Trophoblast cell (in vitro differentiated cells and primary cell): ENCODE measurements around the gene QKI.

Source experiments
- DNase-seq, 2 donors: peaks; one replicate each; pipeline ENCODE4 v3.0.0-alpha.2; 2016
- H2AFZ ChIP-seq: 2 replicates; pipeline ENCODE4 v1.6.1; 2013; ENCODE audit warnings: low read length, moderate library complexity, mild to moderate bottlenecking; ENCODE audit not compliant: insufficient read depth, poor library complexity
- H2AK5ac ChIP-seq: 2 replicates; pipeline ENCODE4 v1.6.1; 2013; ENCODE audit warnings: mild to moderate bottlenecking, low read length
- H2BK120ac ChIP-seq: 2 replicates; pipeline ENCODE4 v1.6.1; 2013; ENCODE audit warnings: low read length, mild to moderate bottlenecking, moderate library complexity; ENCODE audit not compliant: insufficient read depth, poor library complexity
- H2BK12ac ChIP-seq: 2 replicates; pipeline ENCODE4 v1.6.1; 2013; ENCODE audit warnings: mild to moderate bottlenecking, low read length, moderate library complexity
- H2BK5ac ChIP-seq: 2 replicates; pipeline ENCODE4 v1.6.1; 2013; ENCODE audit warnings: low read length, low read depth, moderate library complexity, mild to moderate bottlenecking; ENCODE audit not compliant: poor library complexity
- H3K14ac ChIP-seq: 2 replicates; pipeline ENCODE4 v1.6.1; 2013; ENCODE audit warnings: mild to moderate bottlenecking, low read length
- H3K18ac ChIP-seq: 2 replicates; pipeline ENCODE4 v1.6.1; 2013; ENCODE audit warnings: mild to moderate bottlenecking, low read length
- H3K23ac ChIP-seq: 2 replicates; pipeline ENCODE4 v1.6.1; 2013; ENCODE audit warnings: low read length
- H3K27ac ChIP-seq: 2 replicates; pipeline ENCODE4 v1.5.1; 2013; ENCODE audit warnings: low read depth, mild to moderate bottlenecking, inconsistent platforms, low read length, moderate library complexity
- H3K27me3 ChIP-seq: 2 replicates; pipeline ENCODE4 v1.6.1; 2013; ENCODE audit warnings: inconsistent platforms, mild to moderate bottlenecking, low read length, moderate library complexity; ENCODE audit not compliant: insufficient read depth
- H3K36me3 ChIP-seq, 2 experiments: 1 replicate in 1 of 2; 2 replicates in 1 of 2; pipeline ENCODE4 v1.6.1; 2013; ENCODE audit warnings: low read length in 2 of 2, mild to moderate bottlenecking in 2 of 2, moderate library complexity in 1 of 2; ENCODE audit not compliant: insufficient read depth in 2 of 2, control insufficient read depth in 1 of 2
- H3K4ac ChIP-seq: 2 replicates; pipeline ENCODE4 v1.6.1; 2013; ENCODE audit warnings: low read depth, mild to moderate bottlenecking, low read length, moderate library complexity
- H3K4me1 ChIP-seq, 2 experiments: 1 replicate in 1 of 2; 2 replicates in 1 of 2; pipeline ENCODE4 v1.6.1; 2013; ENCODE audit warnings: low read length in 2 of 2, mild to moderate bottlenecking in 2 of 2, moderate library complexity in 1 of 2; ENCODE audit not compliant: insufficient read depth in 2 of 2, control insufficient read depth in 1 of 2
- H3K4me2 ChIP-seq: 2 replicates; pipeline ENCODE4 v1.6.1; 2013; ENCODE audit warnings: inconsistent platforms, mild to moderate bottlenecking, low read length, moderate library complexity
- H3K4me3 ChIP-seq: 2 replicates; pipeline ENCODE4 v1.5.1; 2013; ENCODE audit warnings: mild to moderate bottlenecking, low read depth, low read length, inconsistent platforms
- H3K79me1 ChIP-seq: one replicate; pipeline ENCODE4 v1.6.1; 2013; ENCODE audit warnings: low read length
- H3K79me2 ChIP-seq: 2 replicates; pipeline ENCODE4 v1.6.1; 2013; ENCODE audit warnings: low read length, mild to moderate bottlenecking; ENCODE audit not compliant: control insufficient read depth, insufficient read depth, poor library complexity
- H3K9ac ChIP-seq: 2 replicates; pipeline ENCODE4 v1.6.1; 2013; ENCODE audit warnings: mild to moderate bottlenecking, low read length
- H3K9me3 ChIP-seq: 2 replicates; pipeline ENCODE4 v1.6.1; 2013; ENCODE audit warnings: low read depth, mild to moderate bottlenecking, control low read depth, inconsistent platforms, low read length; ENCODE audit not compliant: insufficient read depth
- H4K12ac ChIP-seq: 2 replicates; pipeline ENCODE4 v1.6.1; 2013; ENCODE audit warnings: low read depth, mild to moderate bottlenecking, low read length, moderate library complexity
- H4K8ac ChIP-seq: 2 replicates; pipeline ENCODE4 v1.6.1; 2013; ENCODE audit warnings: low read depth, mild to moderate bottlenecking, low read length, moderate library complexity
- H4K91ac ChIP-seq: one replicate; pipeline ENCODE4 v1.6.1; 2013; ENCODE audit warnings: low read depth, mild to moderate bottlenecking, low read length, moderate library complexity
- WGBS: extraction: QIAGEN DNeasy Blood & Tissue Kit; methylation state at CpG from one replicate; pipeline ENCODE4 v1.1.7; 2013; ENCODE audit warnings: missing lambda C conversion rate; ENCODE audit not compliant: insufficient read length, insufficient coverage; ENCODE audit errors: extremely low coverage; 5-methylcytosine and 5-hydroxymethylcytosine counted together

Gene QKI

DNA sequence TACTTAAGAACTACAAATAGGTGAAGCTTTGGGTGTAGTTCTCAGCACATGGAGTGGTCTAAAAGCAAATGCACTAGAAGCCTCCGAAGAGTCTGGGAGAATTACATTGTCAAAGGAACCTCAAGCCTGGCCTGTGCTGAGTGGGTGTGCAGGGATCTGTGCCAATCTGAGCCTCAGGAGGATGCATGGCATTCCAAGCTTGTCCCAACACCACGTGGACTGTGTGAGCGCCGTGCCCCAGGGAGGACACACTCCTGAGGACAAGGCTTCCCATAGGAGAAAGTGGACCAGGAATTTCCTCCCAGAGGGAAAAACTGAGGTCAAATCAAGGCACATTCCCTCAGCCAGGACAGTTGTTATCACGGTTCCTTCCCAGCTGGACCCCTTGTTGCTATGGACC is 185.8 kb downstream of the QKI start:
- WGBS = no CpG with 5 or more reads among the region's 5 CpGs
- no peaks in the 10 kb centered on the region for H3K79me2 ChIP-seq
- H3K9ac ChIP-seq = no peak overlapping the region
- H4K8ac ChIP-seq = no peak overlapping the region
- H2AFZ ChIP-seq = no peak overlapping the region
- H4K91ac ChIP-seq = no peak overlapping the region
- H3K23ac ChIP-seq = no peak overlapping the region
- no peak overlapping the region for H2BK5ac ChIP-seq
- H3K36me3 ChIP-seq = no peaks in the 10 kb centered on the region
- H3K4ac ChIP-seq = no peak overlapping the region
- no peak overlapping the region for H2BK12ac ChIP-seq
- no peak overlapping the region for H3K4me2 ChIP-seq
- no peak overlapping the region for H2BK120ac ChIP-seq
- H4K12ac ChIP-seq = no peak overlapping the region
- H3K27ac ChIP-seq = no peak overlapping the region
- no peaks in the 10 kb centered on the region for H3K4me1 ChIP-seq
- H3K18ac ChIP-seq = no peak overlapping the region
- H3K9me3 ChIP-seq = no peaks in the 10 kb centered on the region
- no peaks in the 10 kb centered on the region for H3K27me3 ChIP-seq
- no peak overlapping the region for H2AK5ac ChIP-seq
- no peak overlapping the region for H3K14ac ChIP-seq
- H3K4me3 ChIP-seq = no peak overlapping the region
- DNase-seq = no peak
- no peaks in the 10 kb centered on the region for H3K79me1 ChIP-seq

DNA sequence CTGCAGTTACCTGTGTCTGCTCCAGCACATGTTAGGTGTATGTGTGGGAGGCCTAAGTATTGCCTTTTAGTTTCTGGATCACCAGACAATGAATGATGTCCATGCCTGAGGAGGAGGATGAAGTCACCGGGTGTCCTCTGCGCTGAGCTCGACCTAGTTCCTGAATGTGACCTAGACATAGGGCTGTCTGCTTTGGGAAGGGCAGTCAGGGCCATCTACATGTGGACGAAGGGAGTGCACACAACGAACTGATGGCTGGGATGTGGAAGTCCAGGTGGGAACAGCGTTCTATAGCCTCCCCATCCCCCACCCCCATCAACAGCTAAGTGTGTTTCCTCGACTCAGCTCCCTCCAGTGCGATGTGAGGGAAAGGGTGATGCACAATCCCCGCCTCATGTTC is 186.3 kb downstream of the QKI start:
- Histone ChIP-seq H3K18ac (no peak overlapping the region), H3K4me2 (no peak overlapping the region), H2AK5ac (no peak overlapping the region), H3K4me3 (no peak overlapping the region), H2AFZ (no peak overlapping the region), H3K27me3 (no peaks in the 10 kb centered on the region), H3K9me3 (no peaks in the 10 kb centered on the region), H4K12ac (no peak overlapping the region), H3K36me3 (no peaks in the 10 kb centered on the region), H3K79me2 (no peaks in the 10 kb centered on the region), H3K4ac (no peak overlapping the region), H2BK120ac (no peak overlapping the region), H3K9ac (no peak overlapping the region), H2BK12ac (no peak overlapping the region), H4K8ac (no peak overlapping the region), H3K4me1 (no peaks in the 10 kb centered on the region), H3K23ac (no peak overlapping the region), H2BK5ac (no peak overlapping the region), H3K27ac (no peak overlapping the region), H4K91ac (no peak overlapping the region), H3K79me1 (no peaks in the 10 kb centered on the region), H3K14ac (no peak overlapping the region)
- DNase-seq = no peak
- no CpG with 5 or more reads among the region's 9 CpGs for WGBS

DNA sequence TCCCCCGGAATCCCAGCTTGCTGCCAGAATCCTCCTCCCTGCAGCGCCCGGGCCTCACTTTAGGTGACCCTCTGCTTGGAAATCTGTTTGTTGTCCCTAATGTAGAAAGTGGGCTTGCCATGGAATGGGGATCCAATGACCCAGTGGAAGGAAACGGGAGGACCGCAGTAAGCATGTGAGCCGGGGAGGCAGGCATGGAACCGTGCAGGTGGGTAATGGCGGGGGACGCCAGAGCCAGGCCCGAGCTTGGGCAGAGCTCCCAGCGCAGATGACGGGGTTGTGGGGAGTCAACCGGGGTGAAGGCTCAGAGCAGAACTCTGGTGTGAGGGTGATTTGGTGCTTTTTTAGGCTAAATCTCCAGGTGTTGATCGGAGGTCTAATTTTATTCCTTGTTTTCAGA is 188.3 kb downstream of the QKI start:
- Histone ChIP-seq H3K4me1 (no peaks in the 10 kb centered on the region), H3K27me3 (no peaks in the 10 kb centered on the region), H3K27ac (no peak overlapping the region), H4K8ac (no peak overlapping the region), H2AK5ac (no peak overlapping the region), H3K79me1 (no peaks in the 10 kb centered on the region), H3K4ac (no peak overlapping the region), H3K4me3 (no peak overlapping the region), H4K12ac (no peak overlapping the region), H3K4me2 (no peak overlapping the region), H3K18ac (no peak overlapping the region), H3K9ac (no peak overlapping the region), H3K23ac (no peak overlapping the region), H3K36me3 (no peaks in the 10 kb centered on the region), H4K91ac (no peak overlapping the region), H3K79me2 (no peaks in the 10 kb centered on the region), H2BK12ac (no peak overlapping the region), H2BK5ac (no peak overlapping the region), H3K9me3 (no peaks in the 10 kb centered on the region), H2BK120ac (no peak overlapping the region), H3K14ac (no peak overlapping the region), H2AFZ (no peak overlapping the region)
- DNase-seq = no peak
- WGBS = no CpG with 5 or more reads among the region's 14 CpGs

DNA sequence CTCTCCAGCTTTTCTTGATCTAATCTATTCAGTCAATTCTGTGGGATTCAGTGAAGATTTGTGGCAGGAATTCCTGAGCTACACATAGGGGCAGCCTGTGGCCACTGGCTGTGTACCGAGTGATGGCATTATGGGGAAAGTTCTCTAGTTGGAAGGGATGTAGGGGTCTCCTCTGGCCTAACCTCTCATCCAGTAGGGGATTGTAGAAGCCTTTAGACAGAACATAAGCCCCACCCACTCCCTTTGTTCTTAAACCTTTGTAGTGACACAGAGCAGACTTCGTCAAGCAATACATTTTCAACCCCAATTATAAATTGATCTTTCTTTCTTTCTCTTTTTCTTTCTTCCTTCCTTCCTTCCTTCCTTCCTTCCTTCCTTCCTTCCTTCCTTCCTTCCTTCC is 188.9 kb downstream of the QKI start:
- Histone ChIP-seq H2AFZ (no peak overlapping the region), H3K18ac (no peak overlapping the region), H3K23ac (no peak overlapping the region), H3K27ac (no peak overlapping the region), H3K79me1 (no peaks in the 10 kb centered on the region), H3K79me2 (no peaks in the 10 kb centered on the region), H3K4me3 (no peak overlapping the region), H2BK120ac (no peak overlapping the region), H2BK5ac (no peak overlapping the region), H3K14ac (no peak overlapping the region), H3K36me3 (no peaks in the 10 kb centered on the region), H2BK12ac (no peak overlapping the region), H2AK5ac (no peak overlapping the region), H3K4me2 (no peak overlapping the region), H3K9ac (no peak overlapping the region), H3K4me1 (no peaks in the 10 kb centered on the region), H3K27me3 (no peaks in the 10 kb centered on the region), H3K9me3 (no peaks in the 10 kb centered on the region), H4K12ac (no peak overlapping the region), H3K4ac (no peak overlapping the region), H4K8ac (no peak overlapping the region), H4K91ac (no peak overlapping the region)
- DNase-seq = no peak
- no CpG with 5 or more reads among the region's 2 CpGs for WGBS
